Retinal pigment epithelial cell (primary cell): Measurements from ENCODE around the gene HEATR5A.
"Not testable (repeated sequence)": the region's sequence is repeated elsewhere in the genome, so short reads cannot be mapped to it uniquely, and the experiment has no call there.

Experiments used
- DNase-seq: peaks from one replicate; pipeline ENCODE4 v3.0.0-alpha.2; 2010; ENCODE audit warnings: low read depth
- H3K4me3 ChIP-seq: 2 replicates; pipeline ENCODE4 v1.5.1; 2011; ENCODE audit warnings: mild to moderate bottlenecking, low read length, control low read depth, moderate library complexity
- TF ChIP-seq, protein P1 (sequence below): conservative IDR thresholded peaks from 2 replicates; pipeline ENCODE4 v1.5.1; 2011; ENCODE audit warnings: low read depth, low read length, control low read depth, inconsistent platforms

The HEATR5A gene

DNA sequence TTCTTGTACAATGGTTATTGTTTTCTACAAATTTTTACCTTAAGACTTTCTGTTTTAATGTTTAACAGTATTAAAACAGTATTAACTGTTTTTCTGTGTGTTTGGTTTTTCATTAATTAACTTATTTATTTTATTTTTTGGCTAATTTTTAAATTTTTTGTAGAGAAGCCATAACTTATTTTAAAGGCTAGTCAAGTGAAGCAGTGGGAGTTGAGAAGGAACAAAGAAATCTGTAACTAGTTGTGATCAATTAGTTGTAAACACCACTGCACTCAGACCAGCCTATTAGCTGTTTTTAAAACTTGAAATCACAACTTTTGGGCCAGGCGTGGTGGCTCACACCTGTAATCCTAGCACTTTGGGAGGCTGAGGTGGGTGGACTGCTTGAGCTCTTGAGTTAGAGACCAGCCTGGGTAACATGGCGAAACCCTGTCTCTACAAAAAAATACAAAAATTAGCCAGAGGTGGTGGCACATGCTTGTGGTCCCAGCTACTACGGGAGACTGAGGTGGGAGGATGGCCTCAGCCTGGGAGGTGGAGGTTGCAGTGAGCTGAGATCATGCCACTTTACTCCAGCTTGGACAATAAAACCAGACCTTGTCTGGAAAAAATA is 161.8 kb downstream of the HEATR5A start:
- no peak overlapping the region for H3K4me3 ChIP-seq
- TF ChIP-seq, protein P1, sequence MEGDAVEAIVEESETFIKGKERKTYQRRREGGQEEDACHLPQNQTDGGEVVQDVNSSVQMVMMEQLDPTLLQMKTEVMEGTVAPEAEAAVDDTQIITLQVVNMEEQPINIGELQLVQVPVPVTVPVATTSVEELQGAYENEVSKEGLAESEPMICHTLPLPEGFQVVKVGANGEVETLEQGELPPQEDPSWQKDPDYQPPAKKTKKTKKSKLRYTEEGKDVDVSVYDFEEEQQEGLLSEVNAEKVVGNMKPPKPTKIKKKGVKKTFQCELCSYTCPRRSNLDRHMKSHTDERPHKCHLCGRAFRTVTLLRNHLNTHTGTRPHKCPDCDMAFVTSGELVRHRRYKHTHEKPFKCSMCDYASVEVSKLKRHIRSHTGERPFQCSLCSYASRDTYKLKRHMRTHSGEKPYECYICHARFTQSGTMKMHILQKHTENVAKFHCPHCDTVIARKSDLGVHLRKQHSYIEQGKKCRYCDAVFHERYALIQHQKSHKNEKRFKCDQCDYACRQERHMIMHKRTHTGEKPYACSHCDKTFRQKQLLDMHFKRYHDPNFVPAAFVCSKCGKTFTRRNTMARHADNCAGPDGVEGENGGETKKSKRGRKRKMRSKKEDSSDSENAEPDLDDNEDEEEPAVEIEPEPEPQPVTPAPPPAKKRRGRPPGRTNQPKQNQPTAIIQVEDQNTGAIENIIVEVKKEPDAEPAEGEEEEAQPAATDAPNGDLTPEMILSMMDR = no peak
- DNase-seq = no peak

DNA sequence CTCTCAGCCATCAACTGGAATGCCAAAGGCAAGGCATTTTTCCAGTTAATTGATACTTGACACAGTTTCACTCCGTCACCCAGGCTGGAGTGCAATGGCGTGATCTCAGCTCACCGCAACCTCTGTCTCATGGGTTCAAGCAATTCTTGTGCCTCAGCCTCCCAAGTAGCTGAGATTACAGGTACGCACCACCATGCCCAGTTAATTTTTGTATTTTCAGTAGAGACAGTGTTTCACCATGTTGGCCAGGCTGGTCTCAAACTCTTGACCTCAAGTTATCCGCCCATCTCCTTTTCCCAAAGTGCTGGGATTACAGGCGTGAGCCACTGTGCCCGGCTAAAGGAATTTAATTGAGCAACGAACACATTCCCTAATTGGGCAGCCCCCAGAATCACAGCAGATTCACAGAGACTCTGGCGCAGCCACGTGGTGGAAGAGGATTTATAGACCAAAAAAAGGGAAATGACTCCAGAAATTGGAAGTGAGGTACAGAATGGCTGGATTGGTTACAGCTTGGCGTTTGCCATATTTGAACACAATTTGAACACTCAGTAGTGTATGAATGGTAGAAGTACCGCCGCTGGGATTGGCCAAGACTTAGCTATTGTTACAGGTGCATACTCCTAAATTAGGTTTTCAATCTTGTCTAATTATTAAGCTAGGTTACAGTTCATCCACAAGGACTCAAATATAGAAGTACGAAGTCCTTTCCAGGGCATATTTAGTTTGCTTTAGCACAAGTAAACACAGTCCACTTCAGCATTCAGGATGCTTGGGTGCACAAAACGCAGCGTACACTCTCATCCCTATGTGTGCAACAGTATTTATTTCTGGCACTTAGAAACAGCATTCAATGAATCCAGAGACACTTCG is 162.6 kb downstream of the HEATR5A start:
- not testable (repeated sequence) for H3K4me3 ChIP-seq, DNase-seq

DNA sequence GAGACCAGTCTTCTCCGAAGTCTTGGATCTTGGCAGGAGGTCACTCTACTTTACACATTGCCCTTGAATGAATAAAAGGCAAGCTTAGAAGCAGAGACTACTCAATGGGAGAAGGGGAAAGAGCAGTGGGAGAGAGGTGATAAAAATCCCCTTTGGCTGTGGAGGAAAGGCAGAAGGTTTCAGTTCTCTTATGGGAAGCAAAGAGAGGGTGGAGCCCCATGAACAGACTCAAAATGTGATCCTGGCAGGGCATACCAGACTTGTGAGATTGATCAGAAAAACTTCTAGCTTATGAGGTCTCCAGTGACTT is 163.2 kb downstream of the HEATR5A start:
- TF ChIP-seq, protein P1 = no peak
- H3K4me3 ChIP-seq = no peak overlapping the region
- DNase-seq = no peak

DNA sequence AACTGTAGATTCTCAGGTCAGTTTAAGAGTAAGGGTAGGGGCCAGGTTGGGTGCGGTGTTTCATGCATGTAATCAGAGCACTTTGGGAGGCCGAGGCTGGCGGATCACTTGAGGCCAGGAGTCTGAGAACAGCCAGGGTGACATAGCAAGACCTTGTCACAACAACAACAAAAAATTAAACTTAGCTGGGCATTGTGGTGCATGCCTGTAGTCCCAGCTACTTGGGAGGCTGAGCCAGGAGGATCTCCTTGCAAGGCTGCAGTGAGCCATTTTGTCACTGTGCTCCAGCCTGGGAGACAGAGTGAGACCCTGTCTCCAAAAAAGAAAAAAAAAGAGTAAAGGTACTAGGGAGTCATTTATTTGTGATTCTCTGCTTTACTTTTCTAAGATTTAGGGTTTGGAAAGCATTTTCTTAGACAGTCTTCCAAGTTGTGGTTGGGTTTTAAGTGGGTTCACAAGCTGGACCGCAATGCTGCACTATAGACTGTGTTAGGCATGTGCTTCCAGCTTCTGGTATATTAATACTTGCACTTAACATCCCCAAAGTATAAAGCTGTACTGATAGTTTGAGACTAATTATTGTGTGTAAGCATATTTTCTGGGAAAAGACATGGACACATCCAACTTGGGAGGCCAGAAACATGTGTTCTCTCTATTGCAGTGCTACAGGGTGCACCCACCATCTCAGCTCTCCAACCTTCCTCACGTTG is 163.7 kb downstream of the HEATR5A start:
- DNase-seq = no peak
- TF ChIP-seq, protein P1 = no peak
- no peak overlapping the region for H3K4me3 ChIP-seq

DNA sequence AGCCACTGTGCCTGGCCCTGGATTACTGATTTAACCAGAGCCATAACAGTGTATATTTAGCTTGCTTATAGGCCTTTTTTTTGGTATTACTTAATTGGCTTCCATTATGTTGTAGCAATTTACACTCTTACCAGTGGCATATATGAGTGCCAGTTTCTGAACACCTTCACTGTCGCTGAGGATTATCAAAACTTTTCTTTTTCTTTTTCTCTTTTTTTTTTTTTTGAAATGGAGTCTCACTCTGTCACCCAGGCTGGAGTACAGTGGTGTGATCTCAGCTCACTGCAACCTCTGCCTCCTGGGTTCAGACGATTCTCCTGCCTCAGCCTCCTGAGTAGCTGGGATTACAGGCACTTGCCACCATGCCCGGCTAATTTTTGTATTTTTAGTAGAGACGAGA is 164.4 kb downstream of the HEATR5A start:
- DNase-seq, H3K4me3 ChIP-seq: not testable (repeated sequence)

DNA sequence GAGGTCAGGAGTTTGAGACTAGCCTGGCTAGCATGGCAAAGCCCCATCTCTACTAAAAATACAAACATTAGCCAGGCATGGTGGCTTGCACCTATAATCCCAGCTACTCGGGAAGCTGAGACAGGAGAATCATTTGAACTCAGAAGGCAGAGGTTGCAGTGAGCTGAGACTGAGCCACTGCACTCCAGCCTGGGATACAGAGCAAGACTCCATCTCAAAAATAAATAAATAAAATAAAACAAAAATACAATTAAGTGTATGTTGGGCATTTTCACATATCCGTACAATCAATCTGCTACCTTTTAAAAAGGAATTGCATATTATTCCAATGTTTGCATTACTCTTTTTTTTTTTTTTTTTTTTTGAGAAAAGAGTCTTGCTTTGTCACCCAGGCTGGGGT is 165.1 kb downstream of the HEATR5A start:
- no peak for DNase-seq
- H3K4me3 ChIP-seq = no peak overlapping the region
- TF ChIP-seq, protein P1 = no peak

DNA sequence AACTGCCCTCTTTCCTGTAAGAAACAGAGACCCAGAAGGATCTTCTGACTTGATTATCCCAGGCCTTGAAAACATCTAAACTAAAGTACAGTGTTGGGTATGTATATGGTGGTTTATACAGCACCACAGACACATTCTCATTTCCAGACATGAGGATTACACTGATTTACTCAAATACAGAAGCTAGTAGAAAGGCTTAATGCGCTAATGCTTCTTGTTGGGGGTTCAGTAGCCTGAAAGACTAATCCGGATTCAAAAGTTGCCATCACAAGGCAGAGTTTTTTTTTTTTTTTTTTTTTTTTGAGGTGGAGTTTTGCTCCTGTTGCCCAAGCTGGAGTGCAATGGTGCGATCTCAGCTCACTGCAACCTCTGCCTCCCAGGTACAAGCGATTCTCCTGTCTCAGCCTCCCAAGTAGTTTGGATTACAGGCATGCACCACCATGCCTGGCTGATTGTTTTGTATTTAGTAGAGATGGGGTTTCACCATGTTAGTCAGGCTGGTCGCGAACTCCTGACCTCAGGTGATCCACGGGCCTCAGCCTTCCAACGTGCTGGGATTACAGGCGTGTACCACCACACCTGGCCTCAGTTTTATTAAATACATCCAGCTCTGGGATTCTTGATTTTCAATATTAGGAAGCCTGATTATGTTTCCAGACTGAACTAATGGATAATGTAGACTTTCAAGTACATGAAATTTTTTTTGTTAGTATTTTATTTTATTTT is 166.4 kb downstream of the HEATR5A start:
- TF ChIP-seq, protein P1 = no peak
- peak; percentile 62 for DNase-seq
- H3K4me3 ChIP-seq = no peak overlapping the region
